Measurements from ENCODE around the gene CD226.
"Not testable (repeated sequence)": the region's sequence is repeated elsewhere in the genome, so short reads cannot be mapped to it uniquely, and the experiment has no call there.

The CD226 gene

DNA sequence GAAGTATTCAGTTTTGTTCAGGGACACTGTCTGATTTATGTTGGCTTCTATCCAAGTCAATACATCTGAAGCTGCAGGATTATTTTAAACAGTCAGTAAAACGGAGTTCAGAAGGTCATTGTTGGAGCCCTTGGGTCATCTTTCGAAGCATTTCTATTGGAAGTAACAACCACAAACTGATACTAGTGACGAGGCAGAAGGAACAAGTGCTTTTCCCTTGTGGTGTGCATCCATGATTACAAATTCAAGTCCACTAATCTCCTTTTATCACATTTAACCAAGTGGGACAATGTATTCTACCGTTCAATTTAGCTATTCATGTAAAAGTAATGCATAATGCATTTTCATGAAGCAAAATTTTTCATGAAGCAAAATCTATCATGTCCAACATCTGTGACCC is 76.9 kb downstream of the CD226 start:
- DNase-seq, result no peak

GRCh38 chr18:69866212-69866611 is 81.5 kb downstream of the CD226 start:
- no peak for DNase-seq

- DNase-seq, result no peak
These were observed 81.9 kb downstream of the CD226 start for GRCh38 chr18:69865776-69866175.

GRCh38 chr18:69864802-69865201 is 82.9 kb downstream of the CD226 start:
- DNase-seq, result not testable (repeated sequence)

DNA sequence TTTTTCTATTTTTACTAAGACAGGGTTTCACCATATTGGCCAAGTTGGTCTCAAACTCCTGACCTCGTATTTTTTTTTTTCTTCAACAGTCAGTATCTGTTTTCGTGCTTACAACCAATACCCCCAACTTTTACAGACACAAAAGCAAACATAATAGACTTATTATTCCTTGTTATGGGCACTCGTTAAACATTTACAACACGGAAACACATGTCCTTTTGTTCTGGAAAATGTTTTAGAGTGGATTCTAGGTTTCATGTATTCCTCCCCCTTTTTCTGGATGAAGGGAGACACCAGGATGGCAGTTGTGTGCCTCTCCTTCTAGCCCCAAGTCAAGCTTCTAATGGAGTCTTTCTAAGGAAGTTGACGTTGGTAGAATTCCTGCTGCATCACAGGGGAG is 88.8 kb downstream of the CD226 start:
- no peak for DNase-seq

DNA sequence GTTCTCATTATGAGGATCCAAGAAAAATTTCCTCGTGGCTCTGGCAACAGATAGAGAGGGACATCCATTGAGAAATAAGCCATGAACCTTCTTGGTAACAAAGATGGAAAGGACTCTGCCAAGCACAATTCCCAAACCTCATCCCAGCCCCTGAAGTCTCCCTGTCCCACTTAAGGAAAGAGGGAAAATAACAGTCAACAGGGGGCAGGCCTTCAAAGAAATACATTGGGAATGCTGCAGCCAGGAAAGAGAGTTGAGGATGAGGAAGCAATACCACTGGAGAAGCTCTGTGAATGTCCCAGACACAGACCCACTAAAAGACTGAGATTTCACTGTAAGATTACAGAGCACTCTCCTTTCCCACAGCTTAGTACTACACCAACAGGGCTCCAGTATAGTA is 93.2 kb downstream of the CD226 start:
- no peak for DNase-seq

DNA sequence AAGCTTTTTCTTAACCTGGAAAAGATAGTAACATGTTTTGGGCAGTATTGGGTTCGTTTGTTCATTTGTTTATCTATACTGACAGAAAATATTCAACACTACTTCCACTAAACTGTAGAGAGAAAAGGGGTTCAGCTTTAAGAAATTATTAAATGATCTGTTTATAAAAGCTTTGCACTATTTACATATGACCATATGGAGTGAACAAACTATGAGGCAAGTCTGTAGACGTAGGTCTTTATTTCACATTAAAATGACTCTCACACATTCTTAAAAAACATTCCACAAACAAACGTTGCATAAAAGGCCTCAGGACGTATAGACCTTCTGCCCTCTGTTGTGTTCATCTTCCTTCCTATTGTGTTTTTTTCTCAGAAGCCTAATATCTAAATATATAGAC is 94.6 kb downstream of the CD226 start:
- no peak for DNase-seq

DNA sequence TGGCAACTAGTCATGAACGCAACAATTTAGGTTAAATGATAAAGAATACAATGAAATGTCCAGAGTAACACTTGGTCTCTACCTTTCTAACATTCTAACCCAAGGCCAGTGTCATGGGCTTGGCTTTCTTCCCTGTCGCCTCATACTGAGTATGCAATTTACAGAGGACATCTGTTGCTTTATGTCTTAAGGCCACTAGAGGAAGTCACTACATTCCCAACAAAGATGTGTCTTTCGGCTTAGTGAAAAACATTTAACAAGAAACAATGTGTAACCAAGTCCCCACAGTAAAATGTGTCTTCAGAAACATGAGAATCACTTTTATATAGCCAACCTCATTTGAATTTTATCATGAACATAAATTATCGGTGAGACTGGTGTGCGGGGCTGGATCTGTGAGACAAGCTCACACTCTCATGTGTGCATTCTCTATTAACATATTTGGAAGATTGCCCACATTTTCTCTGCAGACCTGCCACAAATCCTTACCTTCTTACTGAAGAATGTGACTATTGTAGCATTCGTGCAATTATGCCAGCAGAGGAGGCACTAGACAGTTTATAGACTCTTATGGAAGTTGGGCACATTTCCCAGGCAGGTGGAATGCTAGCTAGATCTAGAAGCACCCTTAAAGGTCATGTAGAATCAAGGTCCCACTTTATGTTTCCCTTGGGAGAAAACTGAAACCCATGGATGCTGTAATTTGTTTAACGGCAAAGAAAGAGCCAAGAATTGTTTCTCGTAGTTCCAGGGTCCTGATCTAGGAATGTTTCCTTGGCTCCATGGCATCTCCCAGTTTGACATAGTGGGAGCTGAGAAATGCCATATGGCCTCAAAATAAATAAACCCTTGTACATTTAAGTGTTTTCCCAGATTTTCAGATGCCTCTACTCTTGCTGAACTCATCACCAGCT is 101.8 kb downstream of the CD226 start:
- DNase-seq, result peak in 1 of 2 donors; percentile 2

DNA sequence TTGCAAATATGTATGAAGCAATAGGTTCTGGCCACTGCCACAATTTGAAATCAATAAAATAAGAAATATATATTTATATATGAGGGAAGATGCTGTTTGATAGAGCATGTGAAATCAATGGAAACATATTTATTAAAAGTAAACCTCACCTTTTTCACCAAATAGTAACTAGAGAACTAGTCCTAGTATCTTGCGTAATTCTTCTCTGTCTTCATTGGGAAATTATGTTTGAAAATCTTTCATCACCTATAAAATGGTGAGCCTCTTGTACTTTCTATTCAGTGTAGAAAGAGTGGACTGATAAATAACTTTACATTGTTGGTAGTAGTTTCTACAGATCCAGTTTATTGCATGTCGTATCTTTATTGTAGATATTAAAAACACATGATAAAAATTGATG is 103.0 kb downstream of the CD226 start:
- no peak for DNase-seq

DNA sequence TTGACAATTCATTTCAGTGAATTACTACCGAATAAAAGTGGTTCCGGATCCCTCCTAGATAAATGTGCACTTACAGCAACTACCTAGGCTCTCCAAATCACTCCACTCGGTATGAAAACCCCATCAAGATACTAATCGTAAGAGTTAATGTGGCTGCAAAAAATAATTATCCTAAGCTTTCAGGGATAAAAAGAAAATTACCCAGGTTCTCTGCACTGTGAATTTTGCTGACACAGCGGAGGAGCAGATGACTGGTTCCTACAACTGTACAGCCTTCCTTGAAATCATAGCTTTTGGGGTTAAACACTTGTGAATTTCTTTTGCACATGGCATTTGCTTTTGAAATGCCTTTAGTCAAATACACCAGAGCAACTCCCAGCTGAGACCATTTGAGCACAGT is 104.7 kb downstream of the CD226 start:
- DNase-seq, result no peak

DNA sequence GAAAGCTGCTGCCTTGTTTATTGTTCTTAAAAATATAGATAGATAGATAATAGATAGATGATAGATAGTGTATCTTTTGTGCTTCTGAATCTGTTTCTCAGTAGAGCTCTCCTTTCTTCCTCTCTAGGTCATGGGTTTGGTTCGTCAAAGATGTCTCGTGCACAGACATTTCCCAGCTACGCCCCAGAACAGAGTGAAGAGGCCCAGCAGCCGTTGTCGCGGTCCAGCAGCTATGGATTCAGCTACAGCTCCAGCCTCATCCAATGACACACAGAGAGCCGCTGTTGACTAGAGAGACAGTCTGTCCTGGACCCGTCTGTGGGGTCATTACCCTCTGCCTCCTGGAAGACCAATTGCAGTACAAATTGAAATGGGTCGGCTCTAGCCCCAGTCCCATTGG is 106.6 kb downstream of the CD226 start:
- DNase-seq, result no peak

DNA sequence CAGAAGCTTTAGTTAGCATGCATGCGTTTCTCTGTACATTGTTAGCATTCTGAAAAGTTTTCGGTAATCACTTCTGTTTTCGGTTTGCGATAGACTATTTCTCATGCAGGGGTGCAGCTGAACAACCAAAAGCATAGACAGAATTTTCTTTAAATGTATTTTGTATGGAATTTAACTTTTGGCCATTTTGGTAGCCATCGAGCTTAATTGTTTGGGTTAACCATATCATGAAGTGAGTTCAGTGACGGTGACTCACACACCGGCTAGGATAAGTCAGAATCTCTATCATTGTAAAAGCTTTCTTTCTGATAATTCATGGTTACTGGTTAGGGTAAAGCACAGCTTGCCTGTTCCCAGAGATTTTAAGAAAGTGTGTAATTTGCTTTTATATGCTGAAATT is 107.2 kb downstream of the CD226 start:
- DNase-seq, result no peak

- DNase-seq, result no peak
These were observed 107.7 kb downstream of the CD226 start for GRCh38 chr18:69840001-69840400.

DNA sequence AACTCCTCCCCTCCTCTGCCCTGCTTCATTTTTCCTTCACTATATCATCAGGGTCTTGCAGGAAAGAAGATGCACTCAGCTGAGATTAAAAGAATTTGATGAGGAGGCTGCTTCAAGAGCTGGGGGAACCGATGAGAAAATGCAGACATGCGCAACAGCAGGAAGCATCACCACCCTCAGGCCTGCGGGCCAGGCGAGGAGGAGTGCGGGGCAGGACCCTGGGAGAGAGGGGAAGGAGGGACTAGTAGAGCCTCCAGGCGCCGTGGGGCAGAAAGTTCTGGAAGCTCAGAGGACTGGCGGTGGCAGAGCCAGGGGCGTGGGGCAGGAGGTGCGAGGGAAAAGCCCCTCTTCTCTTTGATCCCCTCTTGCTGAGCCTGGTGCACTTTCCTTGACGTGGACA is 108.2 kb downstream of the CD226 start:
- DNase-seq, result no peak

DNA sequence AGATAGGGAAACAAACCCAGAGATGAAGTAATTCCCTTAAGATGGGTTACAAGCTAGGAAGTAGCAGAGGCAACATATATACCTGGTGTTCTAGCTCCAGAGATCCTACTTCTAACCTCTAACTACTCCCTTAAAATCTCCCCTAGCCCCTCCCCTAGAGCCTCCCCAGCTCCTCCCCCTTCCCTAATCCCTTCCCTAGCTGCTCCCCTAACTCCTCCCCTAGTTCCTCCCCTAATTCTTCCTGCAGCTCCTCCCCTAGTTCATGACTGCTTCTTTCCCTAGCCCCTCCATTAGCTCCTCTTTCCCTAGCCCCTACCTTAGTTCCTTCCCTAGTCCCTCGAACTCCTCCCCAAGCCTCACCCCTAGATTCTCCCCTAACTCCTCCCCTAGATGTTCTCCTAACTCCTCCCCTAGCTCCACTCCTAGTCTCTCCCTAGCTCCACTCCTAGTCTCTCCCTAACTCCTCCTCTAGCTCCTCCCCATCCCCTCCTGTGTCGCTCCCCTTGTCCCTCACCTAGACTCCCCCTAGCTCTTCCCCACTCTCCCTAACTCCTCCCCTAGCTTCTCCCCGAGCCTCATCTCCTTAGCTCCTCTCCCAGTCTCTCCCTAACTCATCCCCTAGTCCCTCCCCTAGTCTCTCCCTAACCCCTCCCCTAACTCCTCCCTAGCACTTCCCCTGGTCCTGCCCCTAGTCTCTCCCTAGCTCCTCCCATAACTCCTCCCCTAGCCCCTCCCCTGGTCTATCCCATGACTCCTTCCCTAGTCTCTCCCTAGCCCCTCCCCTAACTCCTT is 108.9 kb downstream of the CD226 start:
- peak in 1 of 2 donors; percentile 7 for DNase-seq

- no peak for DNase-seq
These were observed 109.7 kb downstream of the CD226 start for GRCh38 chr18:69838003-69838402.

DNA sequence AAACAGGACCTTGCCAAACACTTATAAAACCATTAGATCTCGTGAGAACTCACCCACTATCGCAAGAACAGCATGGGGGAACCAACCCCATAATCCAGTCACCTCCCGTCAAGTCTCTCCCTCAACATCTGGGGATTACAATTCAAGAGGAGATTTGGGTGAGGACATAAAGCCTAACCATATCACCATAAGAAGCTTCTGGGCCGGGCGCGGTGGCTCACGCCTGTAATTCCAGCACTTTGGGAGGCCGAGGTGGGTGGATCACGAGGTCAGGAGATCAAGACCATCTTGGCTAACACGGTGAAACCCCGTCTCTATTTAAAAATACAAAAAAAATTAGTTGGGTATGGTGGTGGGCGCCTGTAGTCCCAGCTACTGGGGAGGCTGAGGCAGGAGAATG is 112.7 kb downstream of the CD226 start:
- DNase-seq, result not testable (repeated sequence)

DNA sequence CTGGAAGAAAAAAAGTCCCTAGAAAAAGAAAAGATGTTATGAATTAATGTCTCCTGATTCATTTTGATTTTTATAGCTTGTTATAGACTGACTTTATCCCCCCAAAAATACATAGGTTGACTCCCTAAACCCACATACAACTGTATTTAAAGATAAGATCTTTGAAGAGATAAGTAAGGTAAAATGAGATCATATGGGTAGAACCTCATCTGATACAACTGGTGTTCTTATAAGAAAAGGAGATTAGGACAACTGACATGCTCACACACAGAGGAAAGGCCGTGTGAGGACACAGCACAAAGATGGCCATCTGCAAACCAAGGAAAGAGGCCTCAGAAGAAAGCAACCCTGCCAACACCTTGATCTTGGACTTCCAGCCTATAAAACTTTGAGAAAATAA is 117.5 kb downstream of the CD226 start:
- DNase-seq, result no peak

GRCh38 chr18:69820538-69820937 is 127.1 kb downstream of the CD226 start:
- no peak for DNase-seq

DNA sequence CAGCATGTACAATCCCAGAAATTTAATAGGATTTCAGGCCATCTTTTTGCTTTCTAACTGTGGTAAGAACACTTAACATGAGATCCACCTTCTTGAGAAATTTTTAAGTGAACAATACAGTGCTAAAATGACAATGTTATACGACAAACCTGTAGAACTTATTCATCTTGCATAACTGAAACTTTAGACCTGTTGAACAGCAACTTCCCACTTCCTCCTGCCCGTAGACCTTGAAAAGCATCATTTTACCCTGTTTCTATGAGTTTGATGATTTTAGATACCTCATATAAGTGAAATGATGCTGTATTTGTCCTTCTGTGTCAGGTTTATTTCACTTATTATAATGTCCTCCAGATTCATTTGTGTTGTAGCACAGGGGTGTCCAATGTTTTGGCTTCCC is 128.2 kb downstream of the CD226 start:
- DNase-seq, result no peak

- no peak for DNase-seq
These were observed 130.2 kb downstream of the CD226 start for GRCh38 chr18:69817335-69817940.

- DNase-seq, result no peak
These were observed 132.8 kb downstream of the CD226 start for GRCh38 chr18:69814861-69815385.

DNA sequence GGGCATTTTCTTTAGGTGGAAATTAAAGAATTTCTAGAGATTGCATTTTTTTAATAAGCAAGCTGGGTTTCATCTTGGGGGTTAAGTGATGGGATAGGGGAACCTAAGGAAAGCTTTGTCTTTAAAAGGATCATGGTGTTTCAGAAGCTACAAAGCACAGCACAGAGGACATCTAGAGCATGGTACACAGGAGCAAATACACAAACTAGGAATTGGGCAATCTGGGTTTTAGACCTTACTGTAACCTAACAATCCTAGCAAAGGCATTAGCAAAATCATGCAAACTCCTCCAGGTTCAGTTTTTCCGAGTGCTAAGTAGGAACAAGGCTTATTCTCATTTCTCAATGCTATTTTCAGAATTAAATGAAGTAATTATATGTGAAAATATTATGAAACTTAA is 134.1 kb downstream of the CD226 start:
- no peak for DNase-seq
